NCI-H1048 (cell line): ENCODE measurements around the gene FAM32A.

Experiments used
- DNase-seq: peaks from one replicate; lab custom pipeline; 2025; lab: John Stamatoyannopoulos, UW

The FAM32A gene

DNA sequence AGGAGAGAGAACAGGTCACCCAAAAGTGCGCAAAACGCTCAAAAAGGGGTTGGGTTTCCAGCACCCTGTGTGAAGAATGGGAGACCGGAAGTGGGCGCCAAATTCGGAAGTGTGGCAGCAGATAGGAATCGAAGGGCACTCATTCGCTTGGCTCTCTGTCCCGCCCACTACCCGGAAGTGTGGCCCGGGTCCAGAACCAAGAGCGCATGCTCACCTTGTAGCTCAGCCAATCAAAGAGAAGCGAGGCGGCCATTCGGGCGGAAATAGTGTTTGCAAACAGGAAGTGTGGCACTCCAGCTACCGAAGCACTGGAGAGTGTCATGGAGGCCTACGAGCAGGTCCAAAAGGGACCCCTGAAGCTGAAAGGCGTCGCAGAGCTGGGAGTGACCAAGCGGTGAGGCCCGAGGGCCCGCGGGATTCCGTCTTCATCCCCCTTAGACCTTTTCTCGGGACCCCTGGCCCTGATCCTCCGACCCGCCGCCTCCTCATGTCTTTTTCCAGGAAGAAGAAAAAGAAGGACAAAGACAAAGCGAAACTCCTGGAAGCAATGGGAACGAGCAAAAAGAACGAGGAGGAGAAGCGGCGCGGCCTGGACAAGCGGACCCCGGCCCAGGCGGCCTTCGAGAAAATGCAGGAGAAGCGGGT lies at the start of gene FAM32A:
Gene FAM32A (plus strand): TSS at position 288 of the 645 bp plus-strand sequence. CDS start 33 bp downstream, at position 321.
- peak; percentile 92 for DNase-seq

DNA sequence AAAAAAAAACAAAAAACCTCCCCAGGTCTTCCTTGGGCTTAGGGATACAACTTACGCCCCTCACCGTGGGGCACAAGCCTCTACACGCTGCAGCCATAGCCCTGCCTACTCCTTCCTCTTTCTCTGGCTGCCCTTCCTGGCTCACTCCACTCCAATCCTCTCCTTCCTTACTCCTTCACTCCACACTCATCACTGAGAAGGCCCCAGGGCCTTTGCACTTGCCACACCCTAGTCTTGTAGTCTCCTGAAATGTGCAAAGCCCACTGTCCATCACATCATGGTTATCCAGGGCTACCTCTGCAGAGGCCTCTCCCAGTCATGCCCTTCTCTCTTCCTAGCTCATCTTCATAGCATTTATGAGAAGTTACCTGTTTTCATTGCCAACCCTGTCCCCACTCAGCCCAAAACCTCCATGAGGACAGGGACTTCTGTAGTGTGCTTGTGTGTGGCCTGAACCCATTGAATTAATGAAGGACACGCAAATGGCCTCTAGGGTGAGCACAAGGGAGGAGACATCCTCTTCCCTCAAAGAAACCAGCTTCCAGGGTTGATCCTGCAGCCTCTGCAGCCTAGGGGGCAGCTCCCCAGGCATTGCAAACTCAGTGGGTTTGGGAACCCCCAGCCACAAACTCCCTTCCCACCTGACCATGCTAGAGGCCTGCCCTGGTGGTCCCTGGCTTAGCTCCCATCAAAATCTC lies 49.6 kb upstream of the FAM32A start:
- no peak for DNase-seq

DNA sequence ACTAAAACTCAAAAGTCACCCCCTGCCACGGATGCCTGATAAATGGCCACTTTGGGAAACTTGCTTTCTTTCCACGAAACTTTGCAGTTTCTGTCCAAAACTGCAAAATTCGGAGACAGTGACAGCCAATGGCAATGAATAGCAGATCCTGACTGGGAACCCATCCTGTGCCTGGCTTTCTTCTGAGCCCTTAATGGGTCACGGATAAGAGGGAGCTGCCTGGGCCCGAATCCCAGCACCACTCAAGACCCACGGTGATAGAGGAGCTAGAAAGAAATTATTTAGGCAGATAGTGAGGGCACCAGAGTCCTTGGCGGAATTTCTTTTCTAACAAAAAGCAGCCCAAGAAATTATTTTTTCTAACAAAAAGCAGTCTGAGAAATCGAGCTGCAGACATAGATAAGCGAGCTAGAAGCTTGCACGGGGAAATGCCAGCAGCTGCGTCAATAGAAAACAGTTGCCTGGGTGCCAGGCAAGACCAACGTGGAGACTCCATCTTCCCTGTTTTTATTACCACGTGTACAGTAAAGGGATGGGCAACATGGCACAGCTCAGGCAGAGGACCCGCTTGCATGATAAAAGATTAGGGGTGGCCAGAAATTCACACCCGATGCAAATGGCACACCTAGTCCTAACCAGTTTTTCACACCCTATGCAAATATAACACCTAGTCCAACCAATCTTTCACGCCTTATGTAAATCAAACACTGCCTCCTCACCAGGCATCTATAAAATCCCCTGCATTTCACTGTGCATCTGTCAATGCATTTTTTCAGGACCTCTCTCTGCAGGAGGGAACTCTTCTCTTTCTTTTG lies 48.8 kb upstream of the FAM32A start:
- no peak for DNase-seq

- DNase-seq: no peak
Measured at GRCh38 chr19:16139752-16140151, 45.5 kb upstream of the FAM32A start.

- no peak for DNase-seq
Measured at GRCh38 chr19:16141043-16141442, 44.2 kb upstream of the FAM32A start.

DNA sequence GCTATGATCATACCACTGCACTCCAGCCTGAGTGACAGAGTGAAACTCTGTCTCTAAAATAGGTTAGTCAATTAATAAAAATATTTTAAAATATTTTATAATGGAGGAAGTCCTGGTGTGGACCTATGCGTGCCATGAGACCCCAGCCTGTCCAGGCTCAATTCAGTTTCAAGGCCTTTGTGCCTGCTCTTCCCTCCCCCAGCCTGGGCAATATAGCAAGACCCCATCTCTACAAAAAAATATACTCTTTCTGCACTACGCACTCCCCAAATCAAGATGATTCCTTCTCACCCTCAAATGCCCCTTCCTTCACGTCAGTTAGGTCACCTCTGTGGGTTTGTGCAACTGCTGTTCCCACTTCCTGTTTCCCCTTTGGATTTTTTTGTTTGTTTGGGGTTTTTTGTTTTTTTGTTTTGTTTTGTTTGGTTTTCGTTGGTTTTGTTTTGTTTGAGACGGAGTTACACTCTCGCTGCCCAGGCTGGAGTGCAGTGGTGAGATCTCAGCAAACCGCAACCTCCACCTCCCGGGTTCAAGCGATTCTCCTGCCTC lies 43.1 kb upstream of the FAM32A start:
- no peak for DNase-seq

- no peak for DNase-seq
Measured at GRCh38 chr19:16143399-16144215, 41.6 kb upstream of the FAM32A start, which contains the start of gene HSH2D. Gene HSH2D, plus strand, starts transcription at chr19:16143685. Its CDS starts 5,066 bp downstream, at chr19:16148751.

- no peak for DNase-seq
Measured at GRCh38 chr19:16144216-16144581, 41.0 kb upstream of the FAM32A start.

DNA sequence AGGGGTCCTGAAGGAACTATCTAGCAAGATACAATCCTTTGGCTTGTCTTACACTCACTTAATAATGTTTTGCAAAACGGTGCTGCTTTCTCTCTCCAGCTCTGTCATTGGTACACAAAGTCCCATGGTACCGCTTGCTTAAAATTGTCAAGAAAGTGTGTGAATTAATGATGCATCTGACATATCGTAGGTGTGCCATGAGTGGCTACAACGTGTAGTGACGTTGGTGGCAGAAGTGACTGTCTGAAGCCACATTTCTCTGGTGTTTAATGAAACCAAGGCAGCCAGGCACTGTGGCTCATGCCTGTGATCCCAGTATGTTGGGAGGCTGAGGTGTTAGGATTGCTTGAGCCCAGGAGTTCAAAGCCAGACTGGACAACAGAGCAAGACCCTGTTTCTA lies 39.1 kb upstream of the FAM32A start:
- DNase-seq: no peak

DNA sequence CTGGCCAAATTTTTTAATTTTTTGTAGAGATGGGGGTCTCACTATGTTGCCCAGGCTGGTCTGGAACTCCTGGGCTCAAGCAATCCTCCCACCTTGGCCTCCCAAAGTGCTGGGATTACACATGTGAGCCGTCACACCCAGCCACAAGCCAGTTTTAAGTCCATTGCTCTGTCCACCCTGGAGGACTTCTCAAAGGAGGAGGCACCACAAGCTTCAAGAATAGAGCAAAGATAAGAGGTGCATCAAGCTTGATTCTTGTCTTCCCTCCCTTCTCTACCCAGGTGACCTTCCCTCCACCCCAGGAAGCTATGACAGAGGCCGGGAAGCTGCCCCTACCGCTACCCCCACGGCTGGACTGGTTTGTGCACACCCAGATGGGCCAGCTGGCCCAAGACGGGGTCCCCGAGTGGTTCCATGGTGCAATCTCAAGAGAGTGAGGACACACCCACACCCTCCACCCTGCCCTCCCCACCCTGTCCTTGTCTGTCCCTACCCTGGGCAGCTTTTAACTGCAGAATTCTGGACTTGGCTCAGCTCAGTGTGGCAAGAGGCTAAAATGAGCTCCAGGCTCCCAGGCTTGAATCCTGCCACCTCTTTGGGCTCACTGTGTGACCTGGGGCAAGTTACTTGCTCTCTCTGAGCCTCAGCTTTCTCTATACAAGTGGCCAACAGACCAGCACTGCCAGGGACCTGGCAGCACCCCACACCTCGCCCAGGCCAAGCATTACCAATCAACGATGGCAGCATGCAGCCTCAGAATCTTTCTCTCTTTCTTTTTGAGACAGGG lies 36.6 kb upstream of the FAM32A start:
- no peak for DNase-seq

- no peak for DNase-seq
Measured at GRCh38 chr19:16153582-16154336, 31.5 kb upstream of the FAM32A start.

DNA sequence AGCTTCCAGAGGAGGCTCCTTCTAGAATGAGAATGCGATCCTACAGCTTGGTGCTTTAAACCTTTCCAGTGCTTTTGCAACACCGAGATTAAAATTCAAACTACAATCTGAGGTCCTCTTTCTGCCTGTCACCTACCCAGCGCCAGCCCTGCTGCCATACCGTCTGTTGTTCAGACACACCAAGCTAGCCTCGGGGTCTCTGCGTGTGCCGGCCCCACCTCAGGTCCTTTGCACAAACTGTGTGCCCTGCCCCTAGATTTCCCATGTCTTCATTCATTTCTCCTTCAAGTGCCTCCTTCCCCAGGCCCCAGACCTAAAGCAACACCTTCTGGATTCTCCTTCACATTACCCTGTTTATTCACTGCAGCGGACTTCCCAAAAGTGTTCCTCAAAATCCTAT lies 30.7 kb upstream of the FAM32A start:
- no peak for DNase-seq

GRCh38 chr19:16155128-16155527 lies 30.1 kb upstream of the FAM32A start:
- DNase-seq: no peak

- DNase-seq: no peak
Measured at GRCh38 chr19:16156904-16157303, 28.3 kb upstream of the FAM32A start.

DNA sequence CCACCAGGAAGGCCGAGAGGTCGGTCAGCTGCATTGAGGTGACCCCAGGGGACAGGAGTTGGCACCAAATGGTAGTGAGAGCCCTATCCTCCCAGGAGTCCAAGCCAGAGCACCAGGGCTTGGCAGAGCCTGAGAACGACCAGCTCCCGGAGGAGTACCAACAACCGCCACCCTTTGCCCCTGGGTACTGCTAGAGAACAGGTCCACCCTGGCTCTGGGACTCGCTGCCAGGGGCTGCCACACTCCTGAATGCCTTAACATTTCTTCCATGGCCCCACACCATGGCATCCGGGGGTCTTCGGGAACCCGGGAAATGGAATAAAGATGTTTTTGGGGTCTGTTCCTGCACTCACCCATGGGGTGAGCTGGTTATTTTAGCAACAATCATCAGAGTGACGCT lies 27.6 kb upstream of the FAM32A start:
- DNase-seq: no peak

GRCh38 chr19:16159655-16160054 lies 25.6 kb upstream of the FAM32A start:
- no peak for DNase-seq

DNA sequence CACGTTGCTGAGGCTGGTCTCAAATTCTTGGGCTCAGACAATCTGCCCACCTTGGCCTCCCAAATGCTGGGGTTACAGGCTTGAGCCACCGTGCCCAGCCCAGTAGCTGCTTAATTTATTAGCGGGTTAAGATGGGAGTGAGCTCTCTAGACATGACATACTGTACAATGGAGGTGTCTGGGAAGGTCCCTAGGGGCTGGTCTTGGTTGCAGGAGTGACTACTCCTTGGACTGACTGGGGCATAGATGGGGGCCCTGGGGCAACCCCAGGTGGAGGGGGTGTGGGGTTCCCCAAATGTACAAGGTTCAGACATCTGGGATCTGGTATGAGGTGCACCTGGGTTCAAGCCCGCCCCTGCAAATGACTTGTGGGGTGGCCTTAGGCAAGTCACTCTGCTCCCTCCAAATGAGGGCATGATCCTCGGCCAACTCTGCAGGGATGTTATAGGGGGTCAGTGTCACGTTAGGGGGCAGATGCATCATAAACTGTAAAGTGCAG lies 24.7 kb upstream of the FAM32A start:
- DNase-seq: no peak

GRCh38 chr19:16160943-16161560 lies 24.2 kb upstream of the FAM32A start:
- DNase-seq: no peak

DNA sequence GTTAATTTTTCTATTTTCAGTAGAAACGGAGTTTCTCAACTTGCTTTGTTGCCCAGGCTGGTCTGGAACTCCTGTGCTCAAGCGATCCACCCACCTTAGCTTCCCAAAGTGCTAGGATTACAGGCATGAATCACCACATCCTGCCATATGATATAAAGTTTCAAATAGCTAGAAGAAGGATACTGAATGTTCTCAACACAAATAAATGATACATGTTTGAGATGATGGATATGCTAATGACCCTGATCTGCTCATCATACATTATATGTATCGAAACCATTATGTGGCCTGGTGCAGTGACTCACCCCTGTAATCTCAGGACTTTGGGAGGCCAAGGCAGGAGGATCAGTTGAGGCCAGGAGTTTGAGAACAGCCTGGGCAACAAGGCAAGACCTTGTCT lies 23.4 kb upstream of the FAM32A start:
- no peak for DNase-seq
